HepG2 (cell line): ENCODE measurements around the gene HELB. TPM values are rescaled to one million over a fixed set of nuclear protein-coding genes. Genes with fewer than 3 reads are reported as not detected.
A peak's percentile ranks its signal among the peaks of the same experiment; 100 is the strongest.

Experiments
- ATAC-seq: fragments of 200-7000 bp; cut with Tn5 transposase; 3 replicates; pipeline ENCODE4 v1.9.1; 2020; ENCODE audit warnings: mild to moderate bottlenecking, moderate library complexity
- BruUV-seq: library from RNA; stranded (reverse); fragments of 400-500 nt; replicated peaks from 2 replicates; lab custom pipeline; 2021; lab: Mats Ljungman, UMichigan
- CTCF ChIA-PET: fragments of 300-600 bp; formaldehyde crosslinking; extraction: SDS; loops from one replicate; lab custom pipeline; 2021; ENCODE audit warnings: low total read pairs, inconsistent platforms, low intra/inter-chr PET ratio; lab: Yijun Ruan, JAX
- POLR2A ChIA-PET: fragments of 350-600 bp; sonication (Branson Sonifier 250); formaldehyde crosslinking; loops from one replicate; lab custom pipeline; 2020; ENCODE audit warnings: antibody characterized with exemption, inconsistent platforms; lab: Yijun Ruan, JAX
- DNase-seq: peaks from one replicate; pipeline ENCODE4 v3.0.0-alpha.2; 2015; ENCODE audit warnings: low spot score
- FAIRE-seq: peaks from 3 replicates; lab custom pipeline; 2011; peaks lifted over from hg19 to GRCh38; lab: Jason Lieb, UNC
- H2AFZ ChIP-seq: one replicate; pipeline ENCODE4 v1.6.1; 2011; ENCODE audit warnings: low read length, inconsistent platforms
- H3K27ac ChIP-seq: fragments of 300-600 bp; 3 replicates; pipeline ENCODE4 v1.8.0; 2011; ENCODE audit warnings: mixed run types, mild to moderate bottlenecking, mixed read lengths, low read length, inconsistent platforms; ENCODE audit not compliant: insufficient read depth; ENCODE audit errors: extremely low read length
- H3K27me3 ChIP-seq, 2 experiments: fragments of 200-600 bp in 1 of 2; 2 replicates in 1 of 2; 3 replicates in 1 of 2; pipeline versions ENCODE4 v1.6.0 to v1.8.0; 2011; ENCODE audit warnings: low read length in 2 of 2, mild to moderate bottlenecking in 2 of 2, moderate library complexity in 2 of 2, inconsistent platforms in 1 of 2; ENCODE audit not compliant: insufficient read depth in 2 of 2, control insufficient read depth in 1 of 2
- H3K36me3 ChIP-seq, 2 experiments: fragments of 200-600 bp in 1 of 2; replicated peaks in 1 of 2; 2 replicates in 1 of 2; 3 replicates in 1 of 2; pipeline versions ENCODE4 v1.5.1 to v1.8.0; 2011; ENCODE audit warnings: low read length in 2 of 2, inconsistent platforms in 1 of 2; ENCODE audit not compliant: insufficient read depth in 2 of 2, control insufficient read depth in 1 of 2
- H3K4me1 ChIP-seq: 2 replicates; pipeline ENCODE4 v1.5.1; 2012; ENCODE audit warnings: low read length, inconsistent platforms; ENCODE audit not compliant: insufficient read depth
- H3K4me2 ChIP-seq: 2 replicates; pipeline ENCODE4 v1.6.0; 2011; ENCODE audit warnings: low read depth, low read length, inconsistent platforms
- H3K4me3 ChIP-seq, 3 experiments: fragments of 200-600 bp in 1 of 3; sonication (generic), shearing (Covaris generic) in 1 of 3; replicated peaks in 1 of 3; 2 replicates each; pipeline ENCODE4 v1.5.1; 2011 to 2016; ENCODE audit warnings: low read length in 3 of 3, inconsistent platforms in 2 of 3, low read depth in 2 of 3, mild to moderate bottlenecking in 2 of 3, control low read depth in 1 of 3, mixed read lengths in 1 of 3; ENCODE audit not compliant: insufficient read depth in 1 of 3
- H3K79me2 ChIP-seq: one replicate; pipeline ENCODE4 v1.6.1; 2011; ENCODE audit warnings: low read length, inconsistent platforms; ENCODE audit not compliant: insufficient read depth
- H3K9ac ChIP-seq: 2 replicates; pipeline ENCODE4 v1.6.0; 2011; ENCODE audit warnings: mild to moderate bottlenecking, low read depth, low read length, inconsistent platforms; ENCODE audit not compliant: insufficient read depth
- H3K9me3 ChIP-seq: 2 replicates; pipeline ENCODE4 v1.5.1; 2012; ENCODE audit warnings: mild to moderate bottlenecking, low read length
- H4K20me1 ChIP-seq: 2 replicates; pipeline ENCODE4 v1.6.0; 2011; ENCODE audit warnings: inconsistent platforms, mild to moderate bottlenecking, low read length, moderate library complexity; ENCODE audit not compliant: insufficient read depth
- ATF5 ChIP-seq: sonication (generic); formaldehyde crosslinking; IDR thresholded peaks from 2 replicates; pipeline ENCODE4 v1.4.0; 2020; ENCODE audit warnings: mild to moderate bottlenecking, low read depth, missing genetic modification reagents
- CTCF ChIP-seq: sonication (generic); formaldehyde crosslinking; IDR thresholded peaks from 2 replicates; pipeline ENCODE4 v1.5.0; 2020; ENCODE audit warnings: mild to moderate bottlenecking, missing genetic modification reagents, moderate library complexity
- KAT2B ChIP-seq: fragments of 150-350 bp; IDR thresholded peaks from 2 replicates; pipeline ENCODE4 v1.6.1; 2014; ENCODE audit warnings: low read depth, low read length, borderline replicate concordance
- RFX1 ChIP-seq: fragments of 450-650 bp; IDR thresholded peaks from 2 replicates; pipeline ENCODE4 v1.6.1; 2017
- SIX1 ChIP-seq: sonication (generic); formaldehyde crosslinking; IDR thresholded peaks from 2 replicates; pipeline ENCODE4 v1.4.0; 2020; ENCODE audit warnings: missing genetic modification reagents, borderline replicate concordance
- SMAD9 ChIP-seq: sonication (generic); formaldehyde crosslinking; IDR thresholded peaks from 2 replicates; pipeline ENCODE4 v1.5.1; 2020; ENCODE audit warnings: mild to moderate bottlenecking, missing genetic modification reagents
- SMC3 ChIP-seq: IDR thresholded peaks from 2 replicates; pipeline ENCODE4 v1.6.1; 2011; ENCODE audit warnings: low read length, improper control_type of control experiment
- STAG1 ChIP-seq: sonication (generic); formaldehyde crosslinking; IDR thresholded peaks from 2 replicates; pipeline ENCODE4 v1.4.0; 2020; ENCODE audit warnings: missing genetic modification reagents
- ZNF263 ChIP-seq: sonication (generic); formaldehyde crosslinking; IDR thresholded peaks from 2 replicates; pipeline ENCODE4 v1.4.0; 2020; ENCODE audit warnings: missing genetic modification reagents
- ZNF280D ChIP-seq: sonication (generic); formaldehyde crosslinking; IDR thresholded peaks from 2 replicates; pipeline ENCODE4 v1.5.1; 2020; ENCODE audit warnings: mild to moderate bottlenecking, missing genetic modification reagents
- WGBS: methylation state at CpG from one replicate; pipeline ENCODE4 v1.1.6; 2017; ENCODE audit warnings: low lambda C conversion rate; 5-methylcytosine and 5-hydroxymethylcytosine counted together
- in situ Hi-C: cut with HindIII; loops from 2 replicates; pipeline ENCODE4 v1.10.0; 2017; ENCODE audit warnings: low pct_unique_long_range_greater_than_20kb; ENCODE audit not compliant: extremely low pct_ligation_motif_present
- intact Hi-C: fragments of 100-400 bp; cut with micrococcal nuclease; formaldehyde crosslinking; loops from one replicate; pipeline ENCODE4 v1.10.0; 2022; ENCODE audit not compliant: unreplicated experiment
- polyA plus RNA-seq, 8 experiments: library from polyadenylated mRNA; depleted of rRNA in 3 of 8; stranded (reverse) in 7 of 8; unstranded in 1 of 8; fragments of >200 nt; fragmentation: Illumina TruSeq in 4 of 8; extraction: Trizol in 4 of 8; gene quantifications; 2 replicates each; pipeline versions ENCODE4 v1.2.1 to v1.2.3, GENCODE V29; 2011 to 2016; ENCODE audit warnings: low read depth in 4 of 8, missing spikeins in 1 of 8, mixed read lengths in 1 of 8; ENCODE audit not compliant: insufficient read depth in 1 of 8
- total RNA-seq, 5 experiments: library from RNA; depleted of rRNA; stranded (reverse); fragments of >200 nt; fragmentation: Illumina TruSeq; extraction: Trizol; gene quantifications; 2 replicates each; pipeline ENCODE4 v1.2.3, GENCODE V29; 2016; ENCODE audit warnings: low read depth in 1 of 5

The HELB gene
- total and polyA plus RNA-seq, 2 of the 13 experiments (the other 11 are each of a cell fraction or from before 2014, with no cell fraction given) = 1.7 to 3.7 TPM

GRCh38 chr12:66279123-66279712 is 23.1 kb upstream of the HELB start:
- ChIA-PET POLR2A (no interaction called here), CTCF (interaction anchor here (0.7 to 1.5 kb wide), 2 partner anchors 129 to 130 kb away, joined by 3 to 6 read pairs; no protein-coding TSS in a partner anchor)
- peak; percentile 59 for FAIRE-seq
- Histone ChIP-seq H3K4me3 (no peak overlapping the region), H3K79me2 (no peaks in the 10 kb centered on the region), H3K27me3 (peaks cover 0 to 3% of the 10 kb centered on the region in 2 experiments; a peak in 1 of 5 replicates), H3K9ac (no peak overlapping the region), H4K20me1 (no peaks in the 10 kb centered on the region), H3K9me3 (no peaks in the 10 kb centered on the region), H3K36me3 (no peaks in the 10 kb centered on the region), H2AFZ (no peak overlapping the region), H3K27ac (no peak overlapping the region), H3K4me1 (no peaks in the 10 kb centered on the region), H3K4me2 (no peak overlapping the region)
- no TSS peak for BruUV-seq
- in situ Hi-C loops = no loop called here
- peak; percentile 85 for ATAC-seq
- TF ChIP-seq KAT2B = no peak
- TF ChIP-seq SMC3 = peak; percentile 69
- TF ChIP-seq STAG1 (CRISPR knock-in tag) = peak; percentile 52
- no peak for TF ChIP-seq RFX1
- no peak for TF ChIP-seq SIX1 (CRISPR knock-in tag)
- TF ChIP-seq CTCF (CRISPR knock-in tag) = peak; percentile 63
- intact Hi-C loops = loop anchor here (1.0 kb wide), 1 partner anchor 130 kb away; no protein-coding TSS in a partner anchor
- DNase-seq = peak; percentile 27
- WGBS = 0% methylated on average over 3 of the region's 3 CpGs

- H3K4me3 ChIP-seq = no peak overlapping the region
- H4K20me1 ChIP-seq = no peaks in the 10 kb centered on the region
- H3K27ac ChIP-seq = no peak overlapping the region
- FAIRE-seq = no peak
- WGBS = 0% methylated on average over 1 of the region's 1 CpG
- BruUV-seq = no TSS peak
- no peak overlapping the region for H2AFZ ChIP-seq
- H3K9ac ChIP-seq = no peak overlapping the region
- POLR2A ChIA-PET = no interaction called here
- H3K4me1 ChIP-seq = no peaks in the 10 kb centered on the region
- CTCF ChIA-PET = no interaction called here
- no peaks in the 10 kb centered on the region for H3K79me2 ChIP-seq
- in situ Hi-C loops = no loop called here
- no peaks in the 10 kb centered on the region for H3K9me3 ChIP-seq
- intact Hi-C loops = no loop called here
- ATAC-seq = no peak
- H3K27me3 ChIP-seq = 0 out of 5 replicates have a peak, but pooled peaks cover 0 to 3% of the 10 kb centered on the region in 2 experiments
- no peak for DNase-seq
- no peaks in the 10 kb centered on the region for H3K36me3 ChIP-seq
- H3K4me2 ChIP-seq = no peak overlapping the region
- TF ChIP-seq SMAD9 (CRISPR knock-in tag) = no peak
- TF ChIP-seq ZNF280D (CRISPR knock-in tag) = no peak
- TF ChIP-seq ATF5 (CRISPR knock-in tag) = no peak
- no peak for TF ChIP-seq ZNF263 (CRISPR knock-in tag)
Measured at GRCh38 chr12:66280561-66280960, 21.7 kb upstream of the HELB start.
